Mesendoderm (in vitro differentiated cells): ENCODE results near the gene LRFN5.
"Not testable (repeated sequence)": the region's sequence is repeated elsewhere in the genome, so short reads cannot be mapped to it uniquely, and the experiment has no call there.

Experiments
- DNase-seq: peaks from one replicate; pipeline ENCODE4 v3.0.0; 2013
- H2AK5ac ChIP-seq: 2 replicates; pipeline ENCODE4 v1.6.1; 2013; ENCODE audit warnings: low read length, inconsistent platforms
- H2BK120ac ChIP-seq: 2 replicates; pipeline ENCODE4 v1.6.1; 2013; ENCODE audit warnings: low read depth, mild to moderate bottlenecking, low read length, moderate library complexity, mixed read lengths
- H2BK15ac ChIP-seq: replicated peaks from 2 replicates; pipeline ENCODE4 v1.6.1; 2013; ENCODE audit warnings: low read depth, mild to moderate bottlenecking, moderate library complexity
- H2BK5ac ChIP-seq: 2 replicates; pipeline ENCODE4 v1.6.1; 2013; ENCODE audit warnings: low read length, inconsistent platforms
- H3K18ac ChIP-seq: 2 replicates; pipeline ENCODE4 v1.6.1; 2013; ENCODE audit warnings: mild to moderate bottlenecking, low read length, mixed read lengths
- H3K23ac ChIP-seq: one replicate; pipeline ENCODE4 v1.6.1; 2013; ENCODE audit warnings: low read length
- H3K27ac ChIP-seq: 2 replicates; pipeline ENCODE4 v1.5.1; 2013; ENCODE audit warnings: low read depth, mild to moderate bottlenecking, inconsistent platforms, low read length, moderate library complexity
- H3K27me3 ChIP-seq: 2 replicates; pipeline ENCODE4 v1.6.1; 2013; ENCODE audit warnings: low read length, control low read depth, mild to moderate bottlenecking, inconsistent platforms; ENCODE audit not compliant: insufficient read depth, poor library complexity
- H3K36me3 ChIP-seq: 2 replicates; pipeline ENCODE4 v1.6.1; 2013; ENCODE audit warnings: low read length, inconsistent platforms; ENCODE audit not compliant: control insufficient read depth, insufficient read depth
- H3K4ac ChIP-seq: one replicate; pipeline ENCODE4 v1.6.1; 2013; ENCODE audit warnings: low read depth, mild to moderate bottlenecking, low read length, moderate library complexity
- H3K4me1 ChIP-seq: 2 replicates; pipeline ENCODE4 v1.6.1; 2013; ENCODE audit warnings: low read depth, low read length, inconsistent platforms; ENCODE audit not compliant: control insufficient read depth
- H3K4me2 ChIP-seq: 2 replicates; pipeline ENCODE4 v1.6.1; 2013; ENCODE audit warnings: low read length
- H3K4me3 ChIP-seq: 2 replicates; pipeline ENCODE4 v1.5.1; 2013; ENCODE audit warnings: mild to moderate bottlenecking, low read length
- H3K56ac ChIP-seq: one replicate; pipeline ENCODE4 v1.6.1; 2013; ENCODE audit warnings: low read length
- H3K79me1 ChIP-seq: 2 replicates; pipeline ENCODE4 v1.6.1; 2013; ENCODE audit warnings: low read length, inconsistent platforms
- H3K79me2 ChIP-seq: 2 replicates; pipeline ENCODE4 v1.6.1; 2013; ENCODE audit warnings: mild to moderate bottlenecking, low read length; ENCODE audit not compliant: control insufficient read depth, insufficient read depth
- H3K9ac ChIP-seq: 2 replicates; pipeline ENCODE4 v1.6.1; 2013; ENCODE audit warnings: low read length, inconsistent platforms
- H4K5ac ChIP-seq: one replicate; pipeline ENCODE4 v1.6.1; 2013; ENCODE audit warnings: low read length
- H4K8ac ChIP-seq: one replicate; pipeline ENCODE4 v1.6.1; 2013; ENCODE audit warnings: low read depth, mild to moderate bottlenecking, control low read depth, low read length, moderate library complexity
- WGBS: extraction: QIAGEN DNeasy Blood & Tissue Kit; methylation state at CpG from one replicate; pipeline ENCODE4 v1.1.7; 2013; ENCODE audit warnings: low lambda C conversion rate, missing lambda C conversion rate; ENCODE audit not compliant: insufficient coverage; ENCODE audit errors: extremely low coverage; 5-methylcytosine and 5-hydroxymethylcytosine counted together

LRFN5 gene

GRCh38 chr14:41891624-41892023, 284.9 kb downstream of the LRFN5 start:
- no peak overlapping the region for H2BK120ac ChIP-seq
- H3K79me1 ChIP-seq = no peaks in the 10 kb centered on the region
- no peak overlapping the region for H3K27ac ChIP-seq
- H3K4me1 ChIP-seq = no peaks in the 10 kb centered on the region
- no peak overlapping the region for H2BK15ac ChIP-seq
- H2AK5ac ChIP-seq = no peak overlapping the region
- H3K23ac ChIP-seq = no peak overlapping the region
- no peaks in the 10 kb centered on the region for H3K79me2 ChIP-seq
- WGBS = no CpG with 5 or more reads among the region's 8 CpGs
- H4K8ac ChIP-seq = no peak overlapping the region
- no peak for DNase-seq
- no peak overlapping the region for H4K5ac ChIP-seq
- H3K9ac ChIP-seq = no peak overlapping the region
- H3K4me3 ChIP-seq = no peak overlapping the region
- no peaks in the 10 kb centered on the region for H3K27me3 ChIP-seq
- no peak overlapping the region for H3K4ac ChIP-seq
- no peak overlapping the region for H2BK5ac ChIP-seq
- no peak overlapping the region for H3K4me2 ChIP-seq
- no peak overlapping the region for H3K56ac ChIP-seq
- no peak overlapping the region for H3K18ac ChIP-seq
- no peaks in the 10 kb centered on the region for H3K36me3 ChIP-seq

GRCh38 chr14:41899416-41899815, 292.7 kb downstream of the LRFN5 start:
- Histone ChIP-seq H3K4me1 (no peaks in the 10 kb centered on the region), H2BK5ac (no peak overlapping the region), H2AK5ac (no peak overlapping the region), H3K79me1 (no peaks in the 10 kb centered on the region), H2BK15ac (no peak overlapping the region), H3K9ac (no peak overlapping the region), H3K18ac (no peak overlapping the region), H3K27me3 (no peaks in the 10 kb centered on the region), H3K79me2 (no peaks in the 10 kb centered on the region), H3K36me3 (no peaks in the 10 kb centered on the region), H3K4me2 (no peak overlapping the region), H3K4ac (no peak overlapping the region), H3K56ac (no peak overlapping the region), H4K5ac (no peak overlapping the region), H2BK120ac (no peak overlapping the region), H4K8ac (no peak overlapping the region), H3K4me3 (no peak overlapping the region), H3K27ac (no peak overlapping the region), H3K23ac (no peak overlapping the region)
- no peak for DNase-seq

- no peak overlapping the region for H3K4me3 ChIP-seq
- H3K27me3 ChIP-seq = no peaks in the 10 kb centered on the region
- H3K4me2 ChIP-seq = no peak overlapping the region
- no peak for DNase-seq
- H3K9ac ChIP-seq = no peak overlapping the region
- no peak overlapping the region for H4K5ac ChIP-seq
- H2AK5ac ChIP-seq = no peak overlapping the region
- H2BK120ac ChIP-seq = no peak overlapping the region
- H3K27ac ChIP-seq = no peak overlapping the region
- no peak overlapping the region for H3K18ac ChIP-seq
- H4K8ac ChIP-seq = no peak overlapping the region
- H3K4ac ChIP-seq = no peak overlapping the region
- H3K79me1 ChIP-seq = no peaks in the 10 kb centered on the region
- H3K4me1 ChIP-seq = no peaks in the 10 kb centered on the region
- no CpG with 5 or more reads among the region's 4 CpGs for WGBS
- no peak overlapping the region for H3K56ac ChIP-seq
- H2BK15ac ChIP-seq = no peak overlapping the region
- H3K79me2 ChIP-seq = no peaks in the 10 kb centered on the region
- no peak overlapping the region for H3K23ac ChIP-seq
- H3K36me3 ChIP-seq = no peaks in the 10 kb centered on the region
- no peak overlapping the region for H2BK5ac ChIP-seq
These were observed 294.0 kb downstream of the LRFN5 start for GRCh38 chr14:41900644-41901043.

DNA sequence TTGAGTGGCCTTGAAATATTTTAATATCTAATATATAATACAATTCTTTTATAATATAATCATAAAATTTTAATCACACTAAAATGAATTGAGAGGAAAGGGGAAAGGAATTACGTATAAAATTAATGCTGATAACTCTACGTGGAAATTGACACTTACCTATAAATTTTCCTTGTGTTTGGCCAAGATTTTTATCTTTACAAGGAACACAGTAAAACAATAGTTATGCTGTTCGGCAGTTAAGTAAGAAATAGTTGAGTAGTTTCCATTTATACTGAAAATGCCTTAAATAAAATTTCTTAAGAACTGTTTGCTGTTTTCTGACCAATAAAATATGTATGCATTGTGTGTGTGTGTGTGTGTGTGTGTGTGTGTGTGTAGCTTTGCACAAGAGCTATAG, 294.4 kb downstream of the LRFN5 start:
- no peak overlapping the region for H2BK120ac ChIP-seq
- H2BK5ac ChIP-seq = no peak overlapping the region
- no peaks in the 10 kb centered on the region for H3K4me1 ChIP-seq
- H3K4ac ChIP-seq = no peak overlapping the region
- H3K4me2 ChIP-seq = no peak overlapping the region
- no peak overlapping the region for H4K5ac ChIP-seq
- no peak overlapping the region for H3K9ac ChIP-seq
- no peak overlapping the region for H3K27ac ChIP-seq
- no peak for DNase-seq
- no peak overlapping the region for H2AK5ac ChIP-seq
- H4K8ac ChIP-seq = peak overlapping the region; percentile 13
- no peak overlapping the region for H3K4me3 ChIP-seq
- no peak overlapping the region for H2BK15ac ChIP-seq
- H3K79me2 ChIP-seq = no peaks in the 10 kb centered on the region
- H3K27me3 ChIP-seq = no peaks in the 10 kb centered on the region
- H3K56ac ChIP-seq = no peak overlapping the region
- no CpG with 5 or more reads among the region's 3 CpGs for WGBS
- H3K36me3 ChIP-seq = no peaks in the 10 kb centered on the region
- no peak overlapping the region for H3K18ac ChIP-seq
- H3K79me1 ChIP-seq = no peaks in the 10 kb centered on the region
- no peak overlapping the region for H3K23ac ChIP-seq

DNA sequence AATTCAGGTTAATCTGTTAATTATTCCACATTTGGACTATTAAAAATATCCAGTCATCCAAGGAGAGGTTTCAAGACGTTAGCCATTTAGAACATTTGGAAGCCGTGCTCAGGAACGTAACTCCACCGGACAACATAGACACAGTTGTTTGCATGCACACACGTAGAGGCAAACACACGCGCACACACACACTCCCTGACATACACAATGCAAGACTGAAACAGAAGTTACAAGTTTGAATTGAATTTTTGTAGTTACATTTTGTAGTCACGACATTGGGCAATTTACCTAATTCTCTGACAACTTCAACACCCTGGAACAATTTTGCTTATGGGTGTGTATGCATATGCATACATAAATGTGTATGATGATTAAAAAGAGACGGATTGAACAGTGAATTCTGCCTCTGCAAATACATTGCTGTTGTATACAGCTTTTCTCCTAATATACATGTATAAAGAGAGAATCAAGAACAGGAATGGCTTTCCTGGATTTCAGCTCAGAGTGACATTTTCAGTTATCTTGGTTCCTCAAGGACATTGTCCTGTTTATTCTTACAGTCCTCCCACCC, 298.8 kb downstream of the LRFN5 start:
- no peak overlapping the region for H3K18ac ChIP-seq
- H3K4me3 ChIP-seq = no peak overlapping the region
- no peak overlapping the region for H4K5ac ChIP-seq
- no peaks in the 10 kb centered on the region for H3K27me3 ChIP-seq
- no CpG with 5 or more reads among the region's 9 CpGs for WGBS
- no peak overlapping the region for H2BK15ac ChIP-seq
- no peak overlapping the region for H3K23ac ChIP-seq
- no peak overlapping the region for H3K9ac ChIP-seq
- no peaks in the 10 kb centered on the region for H3K36me3 ChIP-seq
- H3K4ac ChIP-seq = no peak overlapping the region
- H4K8ac ChIP-seq = no peak overlapping the region
- H3K4me2 ChIP-seq = no peak overlapping the region
- DNase-seq = no peak
- no peak overlapping the region for H3K27ac ChIP-seq
- no peak overlapping the region for H2AK5ac ChIP-seq
- no peaks in the 10 kb centered on the region for H3K79me2 ChIP-seq
- H2BK120ac ChIP-seq = no peak overlapping the region
- H3K79me1 ChIP-seq = no peaks in the 10 kb centered on the region
- no peak overlapping the region for H2BK5ac ChIP-seq
- H3K4me1 ChIP-seq = no peaks in the 10 kb centered on the region
- H3K56ac ChIP-seq = no peak overlapping the region

- not testable (repeated sequence) for H3K27ac ChIP-seq, H3K23ac ChIP-seq, H3K79me1 ChIP-seq, H3K4me3 ChIP-seq, H2BK5ac ChIP-seq, H4K5ac ChIP-seq, H2BK15ac ChIP-seq, H3K4me2 ChIP-seq, H3K18ac ChIP-seq, H4K8ac ChIP-seq, H3K79me2 ChIP-seq, H3K36me3 ChIP-seq, H3K4ac ChIP-seq, H3K4me1 ChIP-seq, H2AK5ac ChIP-seq, H3K27me3 ChIP-seq, H3K56ac ChIP-seq, H3K9ac ChIP-seq
- H2BK120ac ChIP-seq = peak overlapping the region; percentile 73
- no CpG with 5 or more reads among the region's 12 CpGs for WGBS
- peak; percentile 16 for DNase-seq
These were observed 304.5 kb downstream of the LRFN5 start for GRCh38 chr14:41911155-41911554.
